Dedifferentiated amniotic fluid mesenchymal stem cell (primary cell): ENCODE results near the gene DDX28.
"Not testable (repeated sequence)": the region's sequence is repeated elsewhere in the genome, so short reads cannot be mapped to it uniquely, and the experiment has no call there.

Source experiments
- DNase-seq: peaks from one replicate; pipeline ENCODE4 v3.0.0-alpha.2; 2016; ENCODE audit errors: extremely low spot score

DDX28 gene

GRCh38 chr16:67995423-67995822 is 27.6 kb downstream of the DDX28 start:
- no peak for DNase-seq

GRCh38 chr16:67994040-67994408 is 29.0 kb downstream of the DDX28 start:
- not testable (repeated sequence) for DNase-seq

GRCh38 chr16:67993207-67994039 is 29.6 kb downstream of the DDX28 start:
- peak; percentile 41 for DNase-seq

GRCh38 chr16:67992661-67993206 is 30.3 kb downstream of the DDX28 start:
- DNase-seq = no peak

GRCh38 chr16:67990018-67990386 is 33.0 kb downstream of the DDX28 start:
- no peak for DNase-seq

GRCh38 chr16:67989322-67990017 is 33.6 kb downstream of the DDX28 start:
- DNase-seq = no peak

GRCh38 chr16:67988675-67989074 is 34.4 kb downstream of the DDX28 start:
- DNase-seq = no peak

GRCh38 chr16:67987460-67988160 is 35.4 kb downstream of the DDX28 start:
- DNase-seq = no peak

GRCh38 chr16:67986949-67987348 is 36.1 kb downstream of the DDX28 start:
- DNase-seq = no peak

GRCh38 chr16:67982011-67982696 is 40.9 kb downstream of the DDX28 start:
- DNase-seq = no peak

GRCh38 chr16:67979955-67980678 is 42.9 kb downstream of the DDX28 start, which contains the start of gene DPEP3:
TSS of gene DPEP3 (minus strand) at chr16:67980499. CDS start at chr16:67980380, 119 bp downstream.
- DNase-seq = no peak

- no peak for DNase-seq
Observed at GRCh38 chr16:67977469-67978227, 45.4 kb downstream of the DDX28 start.

- DNase-seq = no peak
Observed at GRCh38 chr16:67977005-67977404, 46.0 kb downstream of the DDX28 start.

- no peak for DNase-seq
Observed at GRCh38 chr16:67976205-67976604, 46.8 kb downstream of the DDX28 start.

GRCh38 chr16:67975321-67976105 is 47.5 kb downstream of the DDX28 start:
- no peak for DNase-seq

- DNase-seq = not testable (repeated sequence)
Observed at GRCh38 chr16:67972285-67972684, 50.7 kb downstream of the DDX28 start.

GRCh38 chr16:67971111-67971510 is 51.9 kb downstream of the DDX28 start:
- no peak for DNase-seq
